HG03135 (cell line): ENCODE data around the gene ADCK1.
"Not testable (repeated sequence)": the region's sequence is repeated elsewhere in the genome, so short reads cannot be mapped to it uniquely, and the experiment has no call there.

Source experiments
- ATAC-seq: cut with Tn5 transposase; IDR thresholded peaks from one replicate; pipeline ENCODE4 v1.9.1; 2021; ENCODE audit warnings: mild to moderate bottlenecking, moderate library complexity; ENCODE audit not compliant: unreplicated experiment

Gene ADCK1, protein sequence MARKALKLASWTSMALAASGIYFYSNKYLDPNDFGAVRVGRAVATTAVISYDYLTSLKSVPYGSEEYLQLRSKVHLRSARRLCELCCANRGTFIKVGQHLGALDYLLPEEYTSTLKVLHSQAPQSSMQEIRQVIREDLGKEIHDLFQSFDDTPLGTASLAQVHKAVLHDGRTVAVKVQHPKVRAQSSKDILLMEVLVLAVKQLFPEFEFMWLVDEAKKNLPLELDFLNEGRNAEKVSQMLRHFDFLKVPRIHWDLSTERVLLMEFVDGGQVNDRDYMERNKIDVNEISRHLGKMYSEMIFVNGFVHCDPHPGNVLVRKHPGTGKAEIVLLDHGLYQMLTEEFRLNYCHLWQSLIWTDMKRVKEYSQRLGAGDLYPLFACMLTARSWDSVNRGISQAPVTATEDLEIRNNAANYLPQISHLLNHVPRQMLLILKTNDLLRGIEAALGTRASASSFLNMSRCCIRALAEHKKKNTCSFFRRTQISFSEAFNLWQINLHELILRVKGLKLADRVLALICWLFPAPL

DNA sequence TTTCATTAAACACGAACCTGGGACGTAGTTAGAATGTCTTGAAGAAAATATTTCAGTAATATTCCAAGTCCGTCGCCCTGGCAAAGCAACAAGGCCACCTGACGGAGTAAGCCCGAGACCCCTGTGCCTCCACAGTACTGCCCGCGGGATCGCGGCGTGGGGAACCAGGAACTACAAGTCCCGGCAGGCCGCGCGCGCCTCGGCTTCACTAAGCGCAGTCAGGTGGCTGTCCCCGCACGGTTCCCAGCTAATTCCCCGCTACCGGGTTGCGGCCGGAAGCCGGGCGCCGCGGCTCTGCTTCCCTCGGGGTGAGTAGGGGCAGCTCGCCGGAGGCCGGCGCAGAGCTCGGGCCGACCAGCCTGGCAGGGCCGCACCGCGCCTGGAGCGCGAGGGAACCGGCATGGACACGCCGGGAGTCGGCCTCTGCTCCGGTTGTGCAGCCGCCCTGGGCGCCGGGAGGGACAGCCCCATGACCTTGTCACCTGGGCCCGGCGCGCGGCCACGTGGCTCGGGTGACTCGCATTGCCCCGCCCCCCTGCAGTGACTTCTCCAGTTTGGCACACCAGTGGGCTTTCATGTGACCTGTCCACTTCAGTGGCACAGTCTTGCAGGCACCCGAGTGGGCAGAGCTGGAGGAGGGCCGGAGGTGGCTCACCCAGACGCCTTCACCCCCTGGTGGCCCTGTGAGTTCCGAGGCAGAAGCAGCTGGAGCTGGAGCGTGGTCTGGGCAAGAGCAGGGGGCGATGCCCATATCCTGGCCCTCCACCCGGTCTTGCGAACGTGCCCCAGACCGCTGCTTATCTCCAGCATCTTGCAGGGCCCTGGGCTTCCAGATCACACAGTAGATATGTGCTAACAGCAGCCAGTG, at the start of gene ADCK1:
Gene ADCK1 (plus strand): TSS at position 247 of the 868 bp plus-strand sequence. CDS start 18,870 bp downstream, outside the sequence.
- peak; percentile 94 for ATAC-seq

DNA sequence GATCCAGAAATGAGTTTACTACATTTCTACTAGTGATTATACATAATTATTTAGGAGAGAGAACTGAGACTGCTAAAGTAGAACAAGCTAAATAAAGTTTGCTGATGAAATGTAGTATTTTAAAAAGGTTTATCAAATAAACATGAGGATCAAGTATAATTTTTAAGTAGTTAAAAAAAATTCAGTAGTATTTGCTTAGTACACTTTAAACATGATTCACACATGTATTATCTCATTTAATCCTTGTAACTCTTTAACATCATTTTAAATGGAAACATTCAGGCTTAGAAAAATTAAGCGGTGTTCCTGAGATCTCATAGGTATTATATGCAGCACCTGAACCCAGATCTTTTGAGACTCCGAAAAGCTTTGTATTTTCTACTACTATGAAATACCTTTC, 47.6 kb upstream of the ADCK1 start:
- ATAC-seq, result no peak

DNA sequence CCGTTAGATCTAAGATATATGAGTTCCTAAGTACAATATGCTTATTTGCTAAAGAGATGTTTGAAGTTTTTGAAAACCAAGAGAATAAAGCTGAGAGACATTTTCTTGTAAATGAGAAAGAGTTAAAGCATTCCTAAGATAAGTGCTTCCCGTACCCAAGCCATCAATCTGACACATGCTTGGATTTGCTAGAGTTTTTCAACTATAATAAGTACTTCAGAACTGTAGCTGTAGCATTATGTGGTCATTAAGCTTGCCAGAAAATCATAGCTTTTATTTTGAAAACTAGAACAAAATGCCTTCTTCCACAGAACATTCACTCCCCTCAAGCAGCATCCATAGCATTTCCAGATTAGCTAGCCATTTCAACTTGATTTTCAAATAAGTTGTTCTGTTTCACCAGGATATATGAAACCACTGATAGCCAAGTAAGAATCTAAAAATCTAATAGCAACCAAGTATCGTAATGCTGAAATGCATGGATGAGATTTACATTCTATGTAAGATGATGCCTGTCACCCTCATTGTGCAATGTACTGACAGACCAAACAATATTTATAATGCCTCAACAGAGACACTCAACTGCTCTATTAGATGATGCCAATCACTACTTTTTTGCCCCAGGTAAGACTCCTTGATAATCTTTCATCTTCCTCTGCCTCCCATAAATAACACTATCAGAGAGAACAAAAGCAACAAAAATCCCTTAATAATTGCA, 47.0 kb upstream of the ADCK1 start:
- ATAC-seq, result no peak

DNA sequence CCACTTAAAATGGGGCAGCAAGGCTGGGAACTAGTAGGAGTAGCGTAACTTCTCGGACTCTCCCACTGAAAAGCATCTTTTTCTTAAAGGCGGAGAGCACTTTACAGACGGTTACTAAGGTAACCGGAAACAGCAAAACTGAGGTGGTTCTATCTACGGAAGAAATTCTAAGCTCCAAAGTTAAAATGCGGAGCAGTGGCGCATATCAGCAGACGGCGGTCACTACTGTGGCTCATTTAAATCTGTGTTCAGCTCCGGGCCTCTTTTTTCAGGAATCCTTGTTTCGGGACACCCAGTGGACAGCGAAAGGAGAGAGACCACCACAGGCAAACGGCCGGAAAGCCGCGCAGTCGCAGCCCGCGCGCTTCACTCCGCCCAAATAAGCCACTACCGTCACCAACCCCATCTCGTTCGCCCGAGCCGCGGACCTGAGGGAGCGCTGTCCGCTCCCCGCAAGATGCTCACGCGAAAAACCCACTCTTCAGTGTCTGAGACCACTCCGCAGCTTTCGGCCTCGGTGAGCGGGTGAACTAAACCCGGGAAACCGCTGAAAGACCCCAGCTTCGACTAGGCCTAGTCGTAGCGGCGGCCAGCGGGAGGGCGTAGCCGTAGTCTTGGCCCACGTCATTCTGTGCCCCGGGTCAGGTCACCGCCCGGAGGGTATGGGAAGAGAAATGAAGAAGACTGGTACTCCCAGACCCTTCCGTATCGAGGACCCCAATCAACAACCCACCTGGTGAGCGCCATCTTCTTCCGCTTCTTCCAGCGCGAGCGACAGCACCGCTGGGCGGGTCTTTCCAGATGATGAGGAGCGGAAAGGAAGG, 39.3 kb upstream of the ADCK1 start, which contains the start of gene SNW1:
Gene SNW1 (minus strand): TSS at position 776 of the 824 bp plus-strand sequence. CDS start 29 bp downstream, at position 747.
- peak; percentile 91 for ATAC-seq

DNA sequence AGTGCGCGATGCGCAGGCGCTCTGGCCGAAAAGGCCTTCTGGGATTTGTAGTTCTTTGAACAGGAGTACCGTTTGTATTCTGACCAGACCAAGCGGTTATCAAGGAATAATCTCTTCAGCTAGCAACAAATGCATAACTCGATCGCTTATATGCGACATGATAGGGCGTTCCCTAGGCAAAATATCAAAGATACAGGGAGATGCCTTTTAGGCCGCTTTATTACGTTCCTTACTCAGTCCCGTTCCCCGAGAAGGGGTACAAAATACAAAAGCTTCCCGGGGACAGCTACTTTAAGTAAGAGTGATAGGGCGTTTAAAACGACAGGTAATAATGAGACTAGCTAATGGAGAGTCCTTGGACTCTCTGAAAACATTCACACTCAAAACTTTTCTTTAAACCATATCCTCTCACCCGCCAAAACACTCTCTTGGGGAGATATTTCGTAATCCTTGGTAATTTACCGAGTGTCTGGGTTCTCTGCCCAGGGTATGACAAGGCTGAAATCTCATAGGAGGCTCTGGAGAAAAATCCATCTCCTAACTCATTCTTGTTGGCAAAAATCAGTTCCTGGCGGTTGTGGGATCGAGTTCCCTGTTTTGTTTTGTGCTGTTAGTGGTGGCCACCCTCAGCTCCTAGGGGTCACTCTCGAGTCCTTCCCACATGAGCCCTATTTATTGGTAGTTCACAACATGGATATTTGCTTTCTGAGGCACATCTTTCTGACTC, 38.5 kb upstream of the ADCK1 start:
- ATAC-seq, result peak; percentile 22

DNA sequence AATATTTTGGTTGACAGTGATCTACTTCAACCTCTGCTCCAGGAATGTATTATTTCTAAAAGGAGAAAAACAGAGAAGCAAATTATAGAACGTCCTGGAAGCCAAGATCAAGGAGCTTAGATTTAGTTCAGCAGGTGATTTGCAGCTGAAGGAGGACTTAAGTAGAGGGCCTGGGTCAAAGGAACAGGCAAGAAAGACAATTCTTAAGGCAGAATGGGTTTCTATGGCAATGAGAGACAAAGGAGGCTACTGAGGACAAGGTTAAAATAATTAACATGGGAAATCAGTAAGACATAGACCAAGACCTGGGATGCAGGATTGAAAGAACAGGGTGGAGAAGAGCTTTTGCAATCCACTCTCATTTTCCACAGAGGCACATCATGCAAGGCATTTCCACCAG, 36.6 kb upstream of the ADCK1 start:
- ATAC-seq, result no peak

DNA sequence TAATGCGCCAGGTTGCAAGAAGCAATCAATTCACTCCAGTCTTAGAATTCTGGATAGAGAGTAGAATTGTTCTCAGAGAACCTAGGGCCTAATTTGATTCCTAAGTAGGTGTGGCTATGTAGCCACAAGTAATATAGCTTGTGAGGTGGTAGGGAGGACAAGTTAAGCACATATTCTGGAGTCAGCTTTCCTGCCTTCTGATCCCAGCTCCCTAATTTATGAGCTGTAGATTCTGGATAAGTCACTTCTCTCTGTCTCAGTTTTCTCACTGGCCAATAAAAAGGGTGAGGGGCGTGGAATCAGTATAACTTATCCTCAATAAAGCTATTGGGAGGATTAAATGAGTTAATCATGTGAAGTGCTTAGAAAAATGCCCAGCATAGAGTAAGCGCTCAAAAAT, 35.9 kb upstream of the ADCK1 start:
- ATAC-seq, result no peak

DNA sequence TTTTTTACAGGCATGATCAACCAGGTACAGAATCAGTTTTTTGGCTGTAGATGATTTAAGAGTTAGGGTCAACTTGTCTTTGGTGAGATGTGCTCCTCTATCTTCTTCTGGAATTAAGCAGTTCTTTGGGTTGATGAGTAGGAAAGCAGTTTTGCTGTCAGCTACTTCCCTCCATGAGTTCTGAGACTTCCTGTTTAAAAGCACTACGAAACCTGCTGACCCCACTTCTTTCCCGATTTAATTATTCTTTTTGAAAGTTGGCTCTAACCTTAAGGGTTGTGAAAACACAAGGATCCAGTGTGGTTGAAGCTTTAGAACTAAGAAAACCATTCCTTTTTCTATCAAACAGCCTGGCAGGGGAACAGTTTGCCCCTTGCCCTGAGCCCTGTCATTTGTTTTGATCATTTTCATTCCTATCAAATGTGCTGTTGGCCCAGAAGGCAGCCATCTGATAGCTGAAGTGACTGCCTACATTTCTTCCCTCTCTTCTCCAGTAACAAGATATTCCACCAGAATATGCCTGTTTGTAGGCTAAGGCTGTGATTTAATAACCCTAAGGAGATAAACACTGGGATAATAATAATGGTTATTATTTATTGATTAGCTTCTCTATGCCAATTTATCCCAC, 31.4 kb upstream of the ADCK1 start:
- ATAC-seq, result not testable (repeated sequence)

DNA sequence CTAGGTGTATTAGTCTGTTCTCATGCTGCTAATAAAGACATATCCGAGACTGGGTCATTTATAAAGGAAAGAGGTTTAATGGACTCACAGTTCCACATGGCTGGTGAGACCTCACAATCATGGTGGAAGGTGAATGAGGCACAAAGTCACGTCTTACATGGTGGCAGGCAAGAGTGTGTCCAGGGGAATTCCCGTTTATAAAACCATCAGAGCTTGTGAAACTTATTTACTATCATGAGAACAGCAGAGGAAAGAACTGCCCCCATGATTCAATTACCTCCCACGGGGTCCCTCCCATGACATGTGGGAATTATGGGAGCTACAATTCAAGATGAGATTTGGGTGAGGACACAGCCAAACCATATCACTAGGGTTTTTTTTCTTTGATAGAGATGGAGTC, 25.9 kb upstream of the ADCK1 start:
- not testable (repeated sequence) for ATAC-seq

DNA sequence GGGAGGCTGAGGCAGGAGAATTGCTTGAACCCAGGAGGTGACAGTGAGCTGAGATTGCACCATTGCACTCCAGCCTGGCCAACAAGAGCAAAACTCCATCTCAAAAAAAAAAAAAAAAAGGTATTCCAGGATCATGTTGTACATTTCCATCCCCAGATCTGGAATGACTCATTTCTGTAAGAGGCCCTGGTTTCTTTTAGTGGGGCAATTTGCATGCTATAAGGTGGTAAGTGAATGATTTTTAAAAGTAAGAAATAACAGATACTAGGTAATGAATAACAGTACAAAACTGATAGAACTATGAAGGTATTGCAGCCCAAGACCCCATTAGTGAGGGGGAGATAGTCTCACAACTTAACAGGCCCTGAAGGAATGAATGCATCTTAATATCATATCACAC, 17.7 kb upstream of the ADCK1 start:
- ATAC-seq, result no peak

DNA sequence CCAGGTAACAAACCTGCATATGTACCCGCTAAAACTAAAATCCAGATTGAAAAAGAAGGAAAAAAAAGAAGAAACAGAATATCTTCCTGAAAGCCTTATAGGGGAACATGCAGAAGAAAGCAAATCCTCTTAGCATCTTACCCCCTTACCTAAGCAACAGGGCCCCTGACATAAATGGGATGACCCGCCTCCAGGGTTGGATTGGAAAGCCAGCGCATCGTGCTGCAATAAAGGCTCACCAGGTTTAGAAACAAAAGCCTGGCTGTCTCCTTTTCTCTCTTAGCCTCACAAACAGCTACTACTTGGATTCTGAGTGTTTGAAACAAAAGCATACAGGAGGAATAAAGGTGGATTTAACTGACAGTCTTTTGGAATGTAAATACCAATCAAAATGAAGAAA, 13.8 kb upstream of the ADCK1 start:
- ATAC-seq, result no peak

DNA sequence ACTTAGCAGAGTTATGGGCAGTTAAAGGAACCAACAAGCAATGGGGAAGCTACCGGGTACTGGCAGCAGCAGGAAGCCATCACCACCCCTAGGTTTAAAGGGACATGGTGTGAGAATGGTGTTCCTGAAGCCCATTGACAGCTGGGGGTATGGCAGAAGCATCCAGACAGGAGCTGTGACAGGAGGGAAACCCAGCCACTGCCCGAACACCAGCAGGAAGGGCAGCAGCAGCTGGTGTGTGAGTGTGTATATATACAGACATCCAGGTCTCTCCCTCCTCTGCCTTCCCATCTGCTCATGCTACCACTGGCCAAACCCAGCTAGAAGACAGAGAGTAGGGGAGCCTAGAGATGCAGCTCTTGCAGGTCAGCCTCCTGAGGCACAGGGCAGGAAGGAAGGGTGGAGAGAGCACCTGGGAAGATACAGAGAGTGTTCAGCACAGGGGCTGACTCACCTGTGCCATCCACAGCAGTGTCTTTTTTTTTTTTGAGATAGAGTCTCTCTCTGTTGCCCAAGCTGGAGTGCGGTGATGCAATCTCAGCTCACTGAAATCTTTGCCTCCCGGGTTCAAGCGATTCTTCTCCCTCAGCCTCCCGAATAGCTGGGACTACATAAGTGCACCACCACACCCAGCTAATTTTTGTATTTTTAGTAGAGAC, 9.2 kb upstream of the ADCK1 start:
- ATAC-seq, result no peak

DNA sequence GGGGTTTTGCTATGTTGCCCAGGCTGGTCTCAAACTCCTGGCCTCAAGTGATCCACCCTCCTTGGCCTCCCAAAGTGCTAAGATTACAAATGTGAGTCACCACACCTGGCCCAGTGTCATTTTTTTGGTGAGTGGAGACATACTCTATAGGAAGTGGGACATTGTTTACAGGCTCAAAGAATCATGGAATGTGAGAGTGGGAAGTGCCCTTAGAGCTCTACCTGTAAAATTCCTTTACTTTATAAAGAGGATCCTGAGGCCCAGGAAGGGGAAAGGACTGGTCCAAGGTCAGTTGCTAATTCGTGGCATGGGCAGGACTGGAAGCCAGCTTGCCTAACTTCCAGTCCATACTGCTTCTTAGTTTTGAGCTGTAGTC, 8.7 kb upstream of the ADCK1 start:
- ATAC-seq, result no peak

DNA sequence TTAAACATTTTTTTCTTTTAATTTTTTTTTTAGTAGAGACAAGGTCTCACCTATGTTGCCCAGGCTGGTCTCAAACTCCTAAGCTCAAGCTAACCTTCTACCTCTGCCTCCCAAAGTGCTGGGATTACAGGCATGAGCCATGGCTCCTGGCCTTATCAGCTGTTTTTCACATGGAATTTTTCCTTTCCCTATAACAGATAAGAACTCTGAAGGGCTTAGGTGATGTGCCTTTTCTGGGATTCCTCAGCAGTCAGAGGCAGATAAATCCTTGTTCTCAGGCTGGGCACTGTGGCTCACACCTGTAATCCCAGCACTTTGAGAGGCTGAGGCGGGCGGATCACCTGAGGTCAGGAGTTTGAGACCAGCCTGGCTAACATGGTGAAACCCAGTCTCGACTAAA, 6.7 kb upstream of the ADCK1 start:
- not testable (repeated sequence) for ATAC-seq

DNA sequence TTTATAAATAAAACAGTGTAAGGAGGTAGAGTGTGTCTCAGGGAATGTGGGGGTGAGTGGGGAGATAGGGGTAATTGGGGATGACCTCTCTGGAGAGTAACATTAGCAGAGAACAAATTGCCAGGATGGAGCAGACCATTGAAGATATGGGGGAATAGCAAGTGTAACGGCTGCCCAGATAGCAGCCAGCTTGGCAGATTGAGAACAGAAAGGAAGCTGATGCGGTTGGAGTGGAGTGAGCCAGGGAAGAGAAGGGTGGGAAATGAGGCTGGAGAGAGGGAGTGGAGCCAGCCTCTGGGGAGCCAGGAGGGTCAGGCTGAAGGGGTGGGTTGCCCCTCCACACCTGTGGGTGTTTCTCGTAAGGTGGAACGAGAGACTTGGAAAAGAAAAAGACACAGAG, 5.6 kb upstream of the ADCK1 start:
- ATAC-seq, result no peak

DNA sequence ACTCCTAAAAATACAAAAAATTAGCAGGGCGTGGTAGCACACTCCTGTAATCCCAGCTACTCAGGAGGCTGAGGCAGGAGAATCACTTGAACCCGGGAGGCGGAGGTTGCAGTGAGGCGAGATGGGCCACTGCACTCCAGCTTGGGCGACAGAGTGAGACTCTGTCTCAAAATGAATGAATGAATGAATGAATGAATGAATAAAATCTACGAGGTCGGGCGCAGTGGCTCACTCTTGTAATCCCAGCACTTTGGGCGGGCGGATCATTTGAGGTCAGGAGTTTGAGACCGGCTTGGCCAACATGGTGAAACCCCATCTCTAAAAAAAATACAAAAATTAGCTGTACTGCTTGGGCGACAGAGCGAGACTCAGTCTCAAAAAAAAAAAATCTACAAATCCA, 453 bp upstream of the ADCK1 start:
- not testable (repeated sequence) for ATAC-seq

DNA sequence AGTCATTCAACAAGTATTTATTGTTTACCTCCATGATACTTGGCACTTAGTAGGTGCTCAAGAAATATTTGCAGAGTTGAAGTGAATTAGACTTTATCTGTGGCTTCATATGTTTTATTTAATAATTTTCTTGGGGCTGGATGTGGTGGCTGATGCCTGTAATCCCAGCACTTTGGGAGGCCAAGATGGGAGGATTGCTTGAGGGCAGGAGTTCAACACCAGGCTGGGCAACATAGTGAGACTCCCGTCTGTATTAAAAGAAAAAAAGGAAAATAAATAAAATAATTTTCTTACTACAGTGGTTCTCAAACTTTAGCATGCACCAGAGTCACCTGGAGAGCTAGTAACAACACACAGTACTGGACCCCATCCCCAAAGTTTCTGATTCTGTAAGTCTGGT, 905 bp downstream of the ADCK1 start:
- no peak for ATAC-seq

DNA sequence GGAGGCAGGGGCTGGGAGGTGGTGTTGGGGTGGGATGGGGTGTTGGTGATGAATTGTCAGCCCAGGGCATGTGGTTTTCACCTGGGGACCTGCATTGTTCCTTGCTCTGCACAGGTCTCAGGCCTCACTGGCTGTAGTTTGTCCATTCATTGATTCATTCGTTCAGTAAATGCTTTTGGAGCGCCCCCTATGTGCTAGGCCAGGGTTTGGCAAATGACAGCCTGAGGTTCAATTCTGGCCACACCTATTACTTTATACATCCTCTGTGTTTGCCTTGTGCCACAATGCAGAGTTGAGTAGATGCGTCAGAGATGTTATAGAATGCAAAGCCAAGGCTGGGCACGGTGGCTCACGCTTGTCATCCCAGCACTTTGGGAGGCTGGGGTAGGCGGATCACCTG, 4.7 kb downstream of the ADCK1 start:
- no peak for ATAC-seq

DNA sequence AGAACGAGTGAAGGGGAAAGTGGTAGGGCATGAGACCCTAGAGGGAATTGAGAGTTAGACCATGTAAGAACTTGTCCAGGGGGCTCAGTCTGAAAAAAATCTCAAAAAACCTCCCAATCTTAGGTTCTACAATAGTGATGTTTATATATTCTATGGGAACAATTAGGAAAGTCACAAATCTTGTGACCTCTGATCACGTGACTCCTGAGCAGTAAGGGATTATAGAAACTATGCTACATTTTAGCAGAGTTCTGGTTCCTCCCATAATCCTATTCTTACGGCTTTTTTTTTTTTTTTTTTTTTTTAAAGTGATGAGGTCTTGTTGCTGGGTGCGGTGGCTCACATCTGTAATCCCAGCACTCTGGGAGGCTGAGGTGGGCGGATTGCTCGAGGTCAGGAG, 5.8 kb downstream of the ADCK1 start:
- ATAC-seq, result no peak
